Measurements from ENCODE around the gene SIX2.
A peak's percentile ranks its signal among the peaks of the same experiment; 100 is the strongest.

Gene SIX2

GRCh38 chr2:44955593-44956392 lies 53.5 kb downstream of the SIX2 start:
- TF ChIP-seq CTCF (IDR thresholded peaks at IDR 0.05; ENCODE audit: low read depth, low read length, missing control alignments) = peak; percentile 90
- Histone ChIP-seq H3K4me3 (ENCODE audit: low read depth, low read length) (peak overlapping the region; percentile 15), H3K36me3 (replicated peaks) (no peaks in the 10 kb centered on the region), H3K27ac (no peak overlapping the region), H3K27me3 (replicated peaks) (peaks cover 41% of the 10 kb centered on the region)
- DNase-seq = peak; percentile 47
- in situ Hi-C loops (cut with HindIII; ENCODE audit: low pct_ligation_motif_present, low sequenced_read_pairs) = no loop called here

Measured in brain microvascular endothelial cell (primary cell).